Left ventricle myocardium inferior (tissue), 1 donor: Measurements from ENCODE around the gene COA5. TPM values are rescaled to one million over a fixed set of nuclear protein-coding genes. Genes with fewer than 3 reads are reported as not detected.
A peak's percentile ranks its signal among the peaks of the same experiment; 100 is the strongest.

ENCODE experiments used
- DNase-seq: peaks from one replicate; pipeline ENCODE4 v3.0.0-alpha.2; 2020
- H3K27ac ChIP-seq: fragments of 200-600 bp; replicated peaks from 2 replicates; pipeline ENCODE4 v1.8.0; 2021
- H3K27me3 ChIP-seq: fragments of 200-600 bp; 2 replicates; pipeline ENCODE4 v1.8.0; 2021; ENCODE audit warnings: low read depth
- H3K36me3 ChIP-seq: fragments of 200-600 bp; 2 replicates; pipeline ENCODE4 v1.8.0; 2021
- H3K4me1 ChIP-seq: fragments of 200-600 bp; 2 replicates; pipeline ENCODE4 v1.8.0; 2021
- H3K4me3 ChIP-seq: fragments of 200-600 bp; 2 replicates; pipeline ENCODE4 v1.8.0; 2021; ENCODE audit warnings: mild to moderate bottlenecking, moderate library complexity
- H3K9me3 ChIP-seq: fragments of 200-600 bp; replicated peaks from 2 replicates; pipeline ENCODE4 v1.8.0; 2021
- CTCF ChIP-seq: fragments of 200-600 bp; IDR thresholded peaks from 2 replicates; pipeline ENCODE4 v1.8.0; 2021; ENCODE audit warnings: antibody characterized with exemption, mild to moderate bottlenecking, borderline replicate concordance
- intact Hi-C: fragments of 100-400 bp; cut with micrococcal nuclease; formaldehyde crosslinking; loops from one replicate; pipeline ENCODE4 v1.11.0; 2022
- total RNA-seq: library from RNA; stranded (reverse); fragmentation: NEBNext Ultra II Directional; extraction: Animal tissue kit (Norgen Biotek cat#: 25700); gene quantifications from one replicate; pipeline ENCODE4 v1.2.1, GENCODE V29; 2021
- donor health status: DM: no; HTN: yes; CAD: no; lungs with severe emphysema.

COA5 gene
- total RNA-seq, 1 donor from 2014 or later: 33.3 TPM

DNA sequence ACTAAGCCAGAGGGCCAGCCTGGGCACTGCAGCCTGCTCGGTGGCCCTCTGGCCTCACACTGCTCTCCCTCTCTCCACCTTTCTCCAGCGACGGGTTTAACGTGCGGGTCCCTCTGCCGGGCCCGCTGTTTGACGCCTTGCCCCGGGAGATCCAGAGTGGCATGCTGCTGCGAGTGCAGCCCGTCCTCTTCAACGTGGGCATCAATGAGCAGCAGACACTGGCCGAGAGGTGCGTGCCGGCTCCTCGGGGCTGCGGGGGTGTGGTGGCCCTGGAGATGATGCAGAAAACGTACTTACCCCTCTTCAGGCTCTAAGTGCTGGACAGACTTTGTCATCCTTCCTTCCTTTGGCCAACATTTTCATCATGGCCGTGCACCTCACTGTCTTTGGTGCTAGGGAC, 42.4 kb downstream of the COA5 start:
- Histone ChIP-seq H3K27me3 (no peaks in the 10 kb centered on the region), H3K4me1 (peaks cover 52% of the 10 kb centered on the region), H3K36me3 (peaks cover 61% of the 10 kb centered on the region), H3K9me3 (no peaks in the 10 kb centered on the region), H3K4me3 (no peak overlapping the region), H3K27ac (peak overlapping the region; percentile 79)
- TF ChIP-seq CTCF: no peak
- intact Hi-C loops: no loop called here
- no peak for DNase-seq

DNA sequence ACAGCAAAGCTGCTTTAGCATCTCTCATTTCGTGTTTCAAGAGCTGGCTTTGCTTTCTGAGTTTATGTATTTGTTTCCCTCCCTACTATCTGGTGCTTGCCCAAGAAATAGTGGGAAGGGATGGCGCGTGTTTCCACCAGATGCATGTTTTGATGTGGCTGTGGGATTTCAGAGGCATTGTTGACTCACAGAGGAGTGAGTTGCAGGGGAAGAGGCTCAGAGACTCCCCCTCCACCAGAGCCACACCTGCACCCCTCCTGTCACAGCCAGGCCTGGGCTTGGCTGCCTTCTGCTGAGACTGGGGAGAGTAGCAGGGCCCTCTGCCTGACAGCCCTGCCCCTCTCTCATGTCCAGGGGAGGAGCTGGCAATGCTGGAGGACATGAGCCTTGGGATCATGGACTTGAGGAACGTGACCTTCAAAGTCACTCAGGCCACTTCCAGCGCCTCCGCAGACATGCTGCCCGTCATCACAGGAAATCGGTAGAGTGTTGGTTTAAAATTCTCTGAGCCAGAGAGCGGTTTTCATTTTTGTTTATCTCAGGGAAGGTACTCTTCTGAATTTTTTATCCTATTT, 42.9 kb downstream of the COA5 start:
- H3K4me3 ChIP-seq: no peak overlapping the region
- H3K27ac ChIP-seq: peak overlapping the region; percentile 79
- no peak for DNase-seq
- no peak for TF ChIP-seq CTCF
- intact Hi-C loops: no loop called here
- peaks cover 58% of the 10 kb centered on the region for H3K36me3 ChIP-seq
- H3K9me3 ChIP-seq: no peaks in the 10 kb centered on the region
- H3K4me1 ChIP-seq: peaks cover 58% of the 10 kb centered on the region
- no peaks in the 10 kb centered on the region for H3K27me3 ChIP-seq

DNA sequence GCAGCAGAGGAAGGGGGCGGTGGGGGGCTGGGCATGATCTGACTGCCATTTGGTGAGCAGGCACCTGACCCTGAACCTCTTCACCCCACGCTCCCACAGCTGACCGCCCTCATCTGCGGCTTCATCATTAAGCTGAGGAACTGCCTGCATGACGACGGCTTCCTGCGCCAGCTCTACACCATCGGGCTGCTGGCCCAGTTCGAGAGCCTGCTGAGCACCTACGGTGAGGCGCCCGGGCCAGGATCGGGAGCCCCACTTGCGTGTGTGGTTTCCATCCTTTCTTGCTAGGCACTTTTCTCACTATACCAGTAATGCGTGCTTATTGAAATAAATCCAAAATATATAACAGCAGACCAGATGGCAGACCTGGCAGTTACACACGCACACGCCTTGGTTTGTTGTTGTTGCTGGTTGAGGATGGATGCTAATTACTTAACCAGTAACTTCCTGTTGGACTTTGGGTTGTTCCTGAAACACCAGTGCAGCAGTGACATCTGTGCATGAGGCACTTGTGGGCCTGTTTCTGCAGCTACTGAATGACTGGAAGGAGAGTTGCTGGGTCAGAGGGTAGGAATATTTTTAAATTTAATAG, 43.7 kb downstream of the COA5 start:
- H3K9me3 ChIP-seq: no peaks in the 10 kb centered on the region
- intact Hi-C loops: no loop called here
- H3K4me1 ChIP-seq: peaks cover 65% of the 10 kb centered on the region
- no peaks in the 10 kb centered on the region for H3K27me3 ChIP-seq
- H3K27ac ChIP-seq: peak overlapping the region; percentile 79
- H3K36me3 ChIP-seq: peaks cover 52% of the 10 kb centered on the region
- TF ChIP-seq CTCF: no peak
- no peak overlapping the region for H3K4me3 ChIP-seq
- no peak for DNase-seq

DNA sequence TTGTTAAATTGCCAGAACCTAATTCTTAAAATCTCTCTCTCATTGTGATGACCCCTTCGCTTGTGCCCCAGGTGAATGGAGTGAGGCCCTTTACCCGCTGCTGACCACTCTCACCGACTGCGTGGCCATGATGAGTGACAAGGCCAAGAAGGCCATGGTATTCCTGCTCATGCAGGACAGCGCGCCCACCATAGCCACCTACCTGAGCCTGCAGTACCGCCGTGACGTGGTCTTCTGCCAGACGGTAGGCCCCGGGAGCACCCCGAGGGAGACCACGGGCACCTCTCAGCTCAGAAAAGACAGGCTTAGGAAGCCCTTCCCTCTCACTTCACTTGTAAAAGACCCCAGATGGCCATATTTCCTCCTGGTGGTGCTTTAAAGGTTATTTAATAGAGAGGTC, 44.9 kb downstream of the COA5 start:
- Histone ChIP-seq H3K36me3 (peaks cover 52% of the 10 kb centered on the region), H3K9me3 (no peaks in the 10 kb centered on the region), H3K4me1 (peaks cover 69% of the 10 kb centered on the region), H3K27me3 (no peaks in the 10 kb centered on the region), H3K27ac (peak overlapping the region; percentile 79), H3K4me3 (no peak overlapping the region)
- no peak for DNase-seq
- TF ChIP-seq CTCF: no peak
- intact Hi-C loops: no loop called here

DNA sequence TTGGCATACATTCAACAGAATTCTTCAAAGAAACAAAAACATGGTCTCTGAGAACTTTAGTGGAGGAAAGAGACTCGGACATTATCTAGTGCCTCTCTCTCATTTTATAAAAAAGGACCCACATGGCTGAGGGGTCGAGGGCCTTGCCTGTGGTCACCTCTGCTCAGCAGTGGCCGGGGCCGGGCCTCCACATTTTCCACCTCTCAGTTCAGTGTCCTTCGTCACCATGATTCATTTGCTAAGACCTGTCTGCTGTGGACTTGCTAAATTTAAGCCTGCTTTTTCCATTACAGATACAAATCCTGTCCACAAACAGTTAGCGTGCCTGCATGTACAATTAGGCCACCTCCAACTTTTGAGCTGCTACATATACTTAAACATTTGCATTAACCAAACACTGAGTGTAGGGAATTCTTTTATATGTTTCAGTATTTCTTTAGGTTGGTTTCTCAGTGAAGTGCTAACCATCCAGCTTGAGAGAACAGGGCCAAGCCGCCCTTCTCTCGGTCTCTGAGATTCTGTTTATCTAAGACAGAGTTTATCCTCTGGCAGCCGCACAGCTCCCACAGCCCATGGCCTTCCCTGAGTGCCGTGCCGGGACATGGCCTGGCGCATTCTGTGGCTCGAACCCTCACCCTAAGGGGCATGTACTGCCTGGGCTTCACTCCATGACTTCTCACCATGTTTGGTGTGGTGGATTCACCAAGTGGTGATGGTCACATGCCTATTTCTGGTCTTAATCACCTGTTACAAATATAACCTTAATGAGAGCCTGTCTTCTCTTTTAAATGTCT, 46.2 kb downstream of the COA5 start:
- Histone ChIP-seq H3K27ac (peak overlapping the region; percentile 79), H3K4me3 (no peak overlapping the region), H3K4me1 (peaks cover 69% of the 10 kb centered on the region), H3K27me3 (no peaks in the 10 kb centered on the region), H3K9me3 (no peaks in the 10 kb centered on the region), H3K36me3 (peaks cover 41% of the 10 kb centered on the region)
- no peak for TF ChIP-seq CTCF
- no peak for DNase-seq
- intact Hi-C loops: no loop called here
